Breast epithelium (tissue), 4 donors: ENCODE data around the gene ALPK3. TPM values are rescaled to one million over a fixed set of nuclear protein-coding genes. Genes with fewer than 3 reads are reported as not detected.

Experiments
- DNase-seq, 2 donors: peaks; one replicate each; pipeline ENCODE4 v3.0.0-alpha.2; 2019; ENCODE audit warnings: low spot score in 2 of 2
- H3K27ac ChIP-seq, 2 donors: fragments of 200-600 bp; sonication (generic) in 1 of 2; one replicate each; pipeline ENCODE4 v1.5.1; 2016 to 2019; ENCODE audit warnings: mild to moderate bottlenecking in 1 of 2
- H3K27me3 ChIP-seq, 2 donors: fragments of 200-600 bp; sonication (generic) in 1 of 2; one replicate each; pipeline versions ENCODE4 v1.5.1 to v1.6.0; 2017 to 2019; ENCODE audit warnings: control low read depth in 1 of 2, mild to moderate bottlenecking in 1 of 2
- H3K36me3 ChIP-seq: fragments of 200-600 bp; one replicate; pipeline ENCODE4 v1.5.1; 2019
- H3K4me1 ChIP-seq, 2 donors: fragments of 200-600 bp; sonication (generic); one replicate each; pipeline ENCODE4 v1.5.1; 2016 to 2019; ENCODE audit warnings: control low read depth in 1 of 2
- H3K4me3 ChIP-seq, 3 donors: fragments of 200-600 bp; sonication (generic); 1 replicate in 2 of 3; 2 replicates in 1 of 3; pipeline ENCODE4 v1.5.1; 2016 to 2019; ENCODE audit warnings: mild to moderate bottlenecking in 3 of 3, moderate library complexity in 2 of 3
- H3K9me3 ChIP-seq, 2 donors: fragments of 200-600 bp; sonication (generic) in 1 of 2; one replicate each; pipeline ENCODE4 v1.5.1; 2016 to 2019; ENCODE audit warnings: control low read depth in 1 of 2
- CTCF ChIP-seq, 3 donors: fragments of 450-650 bp; IDR thresholded peaks; one replicate each; pipeline ENCODE4 v1.5.1; 2016 to 2017; ENCODE audit warnings: antibody characterized with exemption in 3 of 3, mild to moderate bottlenecking in 3 of 3, moderate library complexity in 3 of 3
- POLR2A ChIP-seq: fragments of 450-650 bp; IDR thresholded peaks from one replicate; pipeline ENCODE4 v1.6.1; 2016; ENCODE audit warnings: antibody characterized with exemption, mild to moderate bottlenecking, moderate library complexity
- POLR2AphosphoS5 ChIP-seq, 3 donors: sonication (generic); formaldehyde crosslinking; IDR thresholded peaks; one replicate each; pipeline ENCODE4 v1.6.1; 2017; ENCODE audit warnings: antibody characterized with exemption in 3 of 3
- intact Hi-C: fragments of 100-400 bp; cut with DNase I; formaldehyde crosslinking; loops from one replicate; pipeline ENCODE4 v1.15.1; 2023; ENCODE audit warnings: low total_unique reads
- total RNA-seq, 3 donors: library from RNA; depleted of rRNA; stranded (reverse); fragments of >200 nt; gene quantifications; one replicate each; pipeline ENCODE4 v1.1.0, GENCODE V29; 2016

The ALPK3 gene
- total RNA-seq, 3 donors from 2014 or later: 1.6 to 3.4 (median 2.6) TPM

GRCh38 chr15:84817466-84818081 lies 418 bp downstream of the ALPK3 start:
- intact Hi-C loops: no loop called here
- peak overlapping the region; percentile 3 to 45 (median 24) for H3K4me3 ChIP-seq
- TF ChIP-seq POLR2AphosphoS5 (IDR thresholded peaks at IDR 0.05) (no peak), POLR2A (no peak), CTCF (IDR thresholded peaks at IDR 0.05) (no peak)
- no peaks in the 10 kb centered on the region for H3K36me3 ChIP-seq
- no peaks in the 10 kb centered on the region for H3K27me3 ChIP-seq
- H3K27ac ChIP-seq: peak overlapping the region in 1 of 2 donors; percentile 45
- DNase-seq: no peak
- no peaks in the 10 kb centered on the region for H3K9me3 ChIP-seq
- no peaks in the 10 kb centered on the region for H3K4me1 ChIP-seq

GRCh38 chr15:84818261-84819131 lies 1.3 kb downstream of the ALPK3 start:
- no peaks in the 10 kb centered on the region for H3K9me3 ChIP-seq
- H3K36me3 ChIP-seq: no peaks in the 10 kb centered on the region
- no peak for TF ChIP-seq CTCF (IDR thresholded peaks at IDR 0.05)
- TF ChIP-seq POLR2AphosphoS5 (IDR thresholded peaks at IDR 0.05): no peak
- no peak for TF ChIP-seq POLR2A
- peaks cover 0 to 3% of the 10 kb centered on the region in 2 donors for H3K4me1 ChIP-seq
- no peak for DNase-seq
- H3K27me3 ChIP-seq: no peaks in the 10 kb centered on the region
- peak overlapping the region; percentile 31 to 45 for H3K27ac ChIP-seq
- intact Hi-C loops: no loop called here
- no peak overlapping the region for H3K4me3 ChIP-seq

- peak overlapping the region; percentile 31 to 45 for H3K27ac ChIP-seq
- no peaks in the 10 kb centered on the region for H3K27me3 ChIP-seq
- H3K4me3 ChIP-seq: no peak overlapping the region
- H3K9me3 ChIP-seq: no peaks in the 10 kb centered on the region
- intact Hi-C loops: no loop called here
- no peak for DNase-seq
- no peaks in the 10 kb centered on the region for H3K36me3 ChIP-seq
- H3K4me1 ChIP-seq: peaks cover 0 to 3% of the 10 kb centered on the region in 2 donors
- no peak for TF ChIP-seq CTCF (IDR thresholded peaks at IDR 0.05)
- no peak for TF ChIP-seq POLR2AphosphoS5 (IDR thresholded peaks at IDR 0.05)
- no peak for TF ChIP-seq POLR2A
Measured at GRCh38 chr15:84819291-84819768, 2.2 kb downstream of the ALPK3 start.

GRCh38 chr15:84819791-84820190 lies 2.6 kb downstream of the ALPK3 start:
- TF ChIP-seq POLR2A: no peak
- no peak for TF ChIP-seq CTCF (IDR thresholded peaks at IDR 0.05)
- TF ChIP-seq POLR2AphosphoS5 (IDR thresholded peaks at IDR 0.05): no peak
- intact Hi-C loops: no loop called here

More at GRCh38 chr15:84819791-84820190, 2.6 kb downstream of the ALPK3 start:
- H3K4me3 ChIP-seq: no peak overlapping the region
- no peak for DNase-seq
- no peaks in the 10 kb centered on the region for H3K27me3 ChIP-seq
- peak overlapping the region in 1 of 2 donors; percentile 45 for H3K27ac ChIP-seq
- no peaks in the 10 kb centered on the region for H3K36me3 ChIP-seq
- H3K4me1 ChIP-seq: peaks cover 0 to 3% of the 10 kb centered on the region in 2 donors
- no peaks in the 10 kb centered on the region for H3K9me3 ChIP-seq
